RWPE1 (cell line): ENCODE results near the gene STK4.

ENCODE experiments used
- CTCF ChIA-PET: fragments of 350-600 bp; sonication (Branson Sonifier 250); formaldehyde crosslinking; extraction: SDS; loops from one replicate; lab custom pipeline; 2021; lab: Yijun Ruan, JAX
- POLR2A ChIA-PET: fragments of 400-600 bp; formaldehyde crosslinking; extraction: SDS; loops from one replicate; lab custom pipeline; 2020; ENCODE audit warnings: antibody characterized with exemption; ENCODE audit not compliant: low non-redundant PET; lab: Yijun Ruan, JAX
- DNase-seq: peaks from one replicate; pipeline ENCODE4 v3.0.0; 2012; ENCODE audit warnings: low spot score
- H3K27ac ChIP-seq: fragments of 450-650 bp; 2 replicates; pipeline ENCODE4 v1.5.1; 2017
- CTCF ChIP-seq: fragments of 450-650 bp; conservative IDR thresholded peaks from 2 replicates; pipeline ENCODE4 v1.5.1; 2017; ENCODE audit warnings: low read depth, mild to moderate bottlenecking

Gene STK4

GRCh38 chr20:45087097-45087790 is 120.9 kb downstream of the STK4 start:
- POLR2A ChIA-PET: no interaction called here
- no peak overlapping the region for H3K27ac ChIP-seq
- CTCF ChIA-PET: interaction anchor here (0.6 to 2.1 kb wide), 3 partner anchors 9 to 215 kb away, joined by 4 to 12 read pairs (median 11); no protein-coding TSS in a partner anchor
- no peak for DNase-seq
- TF ChIP-seq CTCF: no peak

DNA sequence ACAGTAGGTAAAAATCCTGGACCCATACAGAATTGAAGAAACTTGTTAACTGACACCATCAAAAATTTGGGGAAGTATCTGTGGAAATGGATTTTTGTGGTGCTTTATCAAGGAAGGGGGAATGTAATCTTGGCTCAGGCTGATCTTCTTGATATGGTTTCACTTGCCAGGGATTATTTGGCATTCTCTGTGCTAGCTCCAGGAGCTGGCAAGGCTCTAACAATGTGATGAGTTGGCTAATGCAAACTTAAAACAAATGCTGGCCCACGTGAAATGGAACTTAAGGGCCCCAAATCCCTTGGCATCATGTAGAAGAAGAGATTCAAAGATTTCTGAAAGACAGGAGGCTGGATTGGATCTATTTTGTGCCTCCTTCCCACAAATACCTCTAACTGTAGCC is 121.5 kb downstream of the STK4 start:
- ChIA-PET CTCF (interaction anchor here (1.9 to 2.1 kb wide), 2 partner anchors 8 to 44 kb away, joined by 11 to 12 read pairs; no protein-coding TSS in a partner anchor), POLR2A (no interaction called here)
- H3K27ac ChIP-seq: no peak overlapping the region
- TF ChIP-seq CTCF: no peak
- DNase-seq: no peak

- H3K27ac ChIP-seq: no peak overlapping the region
- POLR2A ChIA-PET: no interaction called here
- DNase-seq: peak; percentile 88
- CTCF ChIA-PET: interaction anchor here (0.7 kb wide), 1 partner anchor 18 kb away, joined by 3 read pairs; no protein-coding TSS in a partner anchor
- no peak for TF ChIP-seq CTCF
Observed at GRCh38 chr20:45088247-45088646, 121.9 kb downstream of the STK4 start.

DNA sequence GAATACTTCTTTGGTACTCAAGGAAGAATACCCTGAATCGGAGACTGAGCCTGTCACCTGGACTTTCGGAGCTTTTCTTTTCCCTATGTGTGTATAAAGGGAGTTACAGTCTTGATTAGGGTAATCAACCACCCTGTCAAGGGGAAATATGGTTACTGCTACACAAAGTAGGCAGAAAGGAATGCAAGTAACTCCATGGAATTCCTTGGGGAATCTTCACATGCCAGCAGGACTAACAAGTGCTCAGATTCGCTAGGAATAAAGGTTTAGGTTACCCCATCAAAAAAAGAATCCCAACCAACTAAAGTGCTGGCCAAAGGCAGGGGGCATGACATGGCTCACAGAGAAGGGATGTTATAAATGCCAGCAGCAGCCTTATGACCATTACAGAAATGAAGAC is 124.2 kb downstream of the STK4 start:
- ChIA-PET POLR2A (no interaction called here), CTCF (interaction anchor here (1.0 kb wide), 1 partner anchor 19 kb away, joined by 3 read pairs; no protein-coding TSS in a partner anchor)
- no peak for TF ChIP-seq CTCF
- DNase-seq: no peak
- H3K27ac ChIP-seq: no peak overlapping the region

DNA sequence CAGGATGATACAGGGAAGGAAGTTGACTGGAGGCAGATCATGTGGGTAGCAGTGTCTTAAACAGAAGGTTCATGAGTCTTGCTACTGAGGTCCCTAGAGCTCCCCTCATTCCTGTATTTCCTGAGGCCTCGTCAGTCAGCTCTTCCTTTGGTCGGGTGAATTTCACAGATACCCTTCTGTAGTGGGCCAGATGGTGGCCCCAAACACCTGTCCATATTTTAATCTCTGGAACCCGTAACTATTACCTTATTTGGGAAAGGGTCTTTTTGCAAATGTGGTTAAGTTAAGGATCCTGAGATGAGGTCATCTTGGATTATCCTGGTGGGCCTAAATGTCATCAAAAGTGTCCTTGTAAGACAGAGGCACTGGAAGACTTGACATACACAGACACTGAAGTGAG is 125.1 kb downstream of the STK4 start:
- ChIA-PET CTCF (interaction anchor here (1.0 to 7.7 kb wide), 2 partner anchors 20 to 48 kb away, joined by 3 to 171 read pairs; no protein-coding TSS in a partner anchor), POLR2A (no interaction called here)
- TF ChIP-seq CTCF: no peak
- H3K27ac ChIP-seq: no peak overlapping the region
- DNase-seq: no peak

DNA sequence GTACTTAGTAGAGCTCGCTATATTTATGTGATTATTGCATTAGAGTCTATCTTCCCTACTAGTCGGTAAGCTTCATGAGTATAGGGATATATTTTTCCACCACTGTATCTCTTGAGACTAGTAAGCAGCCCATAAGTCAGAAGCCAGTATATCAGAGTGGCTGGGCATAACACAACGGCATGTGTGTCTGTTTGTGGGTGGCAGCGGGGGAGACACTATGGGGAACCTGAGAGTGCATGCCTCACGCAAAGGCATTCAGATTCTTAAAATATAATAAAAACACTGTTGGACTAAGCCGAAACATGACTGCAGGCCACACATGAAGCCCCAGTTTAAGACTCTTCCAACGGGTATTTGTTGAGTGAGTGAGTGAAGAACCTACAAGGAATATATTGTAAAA is 126.6 kb downstream of the STK4 start:
- no peak for TF ChIP-seq CTCF
- POLR2A ChIA-PET: no interaction called here

More for the DNA sequence above, 126.6 kb downstream of the STK4 start:
- CTCF ChIA-PET: interaction anchor here (0.6 to 8.7 kb wide), 6 partner anchors 20 to 201 kb away, joined by 3 to 171 read pairs (median 5); partner anchors contain the start of gene WFDC5
- H3K27ac ChIP-seq: no peak overlapping the region
- DNase-seq: no peak
